ENCODE results near the gene POLH. TPM values are rescaled to one million over a fixed set of nuclear protein-coding genes. Genes with fewer than 3 reads are reported as not detected.

Gene POLH
- total and polyA plus RNA-seq, 9 of the 15 experiments (the other 6 are each of a cell fraction or from before 2014, with no cell fraction given): 5.8 to 31.6 (median 20.6) TPM

- TF ChIP-seq CREBBP (IDR thresholded peaks at IDR 0.05; ENCODE audit: low read depth, low read length): no peak
- TF ChIP-seq SP1 (CRISPR knock-in tag; IDR thresholded peaks at IDR 0.05): peak; percentile 72
- TF ChIP-seq TSC22D4 (tag; IDR thresholded peaks at IDR 0.05): no peak
- no peak for TF ChIP-seq MXD1 (CRISPR knock-in tag; IDR thresholded peaks at IDR 0.05; ENCODE audit: borderline replicate concordance, poor library complexity, severe bottlenecking)
- TF ChIP-seq MAFK (IDR thresholded peaks at IDR 0.05; ENCODE audit: low read length): no peak
- TF ChIP-seq ZKSCAN3 (CRISPR knock-in tag; IDR thresholded peaks at IDR 0.05): no peak
- TF ChIP-seq ZNF79 (CRISPR knock-in tag; IDR thresholded peaks at IDR 0.05; ENCODE audit: low read depth): no peak
- TF ChIP-seq SOX6 (IDR thresholded peaks at IDR 0.05): peak; percentile 70; the same call in 1 of the 2 replicates
- TF ChIP-seq TAL1 (IDR thresholded peaks at IDR 0.05): no peak; the same call in 1 of the 2 replicates
- TF ChIP-seq ETS1 (conservative IDR thresholded peaks at IDR 0.05; ENCODE audit: control insufficient read depth, low read depth, low read length): peak; percentile 71; the same call in 1 of the 2 replicates
- peak; percentile 27 for TF ChIP-seq NFE2 (IDR thresholded peaks at IDR 0.05; ENCODE audit: low read depth)
Observed at GRCh38 chr6:43635387-43636307, 59.7 kb downstream of the POLH start, which contains the start of gene MAD2L1BP (continued).
